MM.1S (cell line): Measurements from ENCODE around the gene YPEL1.

Source experiments
- EZH2 ChIP-seq: fragments of 300-600 bp; sonication (generic); optimal IDR thresholded peaks from 2 replicates; pipeline ENCODE3; 2017; ENCODE audit warnings: low read depth, mild to moderate bottlenecking, antibody characterized with exemption, low read length, mixed read lengths
- EZH2phosphoT487 ChIP-seq: fragments of 300-600 bp; sonication (generic); IDR thresholded peaks from 2 replicates; pipeline ENCODE4 v1.6.1; 2018; ENCODE audit warnings: antibody characterized with exemption, low read length

DNA sequence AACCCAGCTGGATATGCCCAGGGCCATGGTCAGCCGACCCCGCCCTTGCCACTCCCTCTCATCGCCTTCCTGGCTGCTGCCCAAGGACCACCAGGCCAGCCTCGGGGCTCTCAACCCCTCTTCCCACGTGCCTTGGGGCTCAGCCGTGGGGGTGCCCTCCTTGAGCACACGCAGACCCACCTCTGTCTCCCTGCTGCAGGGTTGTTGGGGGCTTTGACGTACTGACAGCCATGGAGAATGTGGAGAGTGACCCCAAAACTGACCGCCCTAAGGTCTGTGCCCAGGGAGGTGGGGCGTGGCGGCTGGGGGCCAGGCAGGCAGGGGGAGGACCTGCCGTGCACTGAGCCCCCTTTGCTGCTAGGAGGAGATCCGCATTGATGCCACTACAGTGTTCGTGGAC is 41.2 kb downstream of the YPEL1 start:
- TF ChIP-seq EZH2 (no peak), EZH2phosphoT487 (no peak)
